Transverse colon (tissue), 4 donors: ENCODE data around the gene PTGER3.
A peak's percentile ranks its signal among the peaks of the same experiment; 100 is the strongest.

ENCODE experiments used
- CTCF ChIP-seq, 5 experiments: fragments of 200-600 bp in 3 of 5; fragments of 450-650 bp in 2 of 5; sonication (generic) in 3 of 5; IDR thresholded peaks; 1 replicate in 2 of 5; 2 replicates in 3 of 5; pipeline ENCODE4 v1.5.1; 2016 to 2017; ENCODE audit warnings: antibody characterized with exemption in 5 of 5, inconsistent platforms in 3 of 5, mild to moderate bottlenecking in 2 of 5, moderate library complexity in 1 of 5
- POLR2A ChIP-seq: fragments of 450-650 bp; IDR thresholded peaks from one replicate; pipeline ENCODE4 v1.6.1; 2016; ENCODE audit warnings: antibody characterized with exemption, mild to moderate bottlenecking, moderate library complexity
- POLR2AphosphoS5 ChIP-seq, 3 donors: sonication (generic); formaldehyde crosslinking; IDR thresholded peaks; one replicate each; pipeline ENCODE4 v1.6.1; 2016; ENCODE audit warnings: antibody characterized with exemption in 3 of 3

- TF ChIP-seq POLR2A: no peak
- TF ChIP-seq CTCF (IDR thresholded peaks at IDR 0.05): no peak
- peak in 1 of 3 donors; percentile 16 for TF ChIP-seq POLR2AphosphoS5 (IDR thresholded peaks at IDR 0.05)
These were observed 42.1 kb upstream of the PTGER3 start for GRCh38 chr1:71089536-71090270.
